Keratinocyte (primary cell): Measurements from ENCODE around the gene RENBP. TPM values are rescaled to one million over a fixed set of nuclear protein-coding genes. Genes with fewer than 3 reads are reported as not detected.

Experiments
- DNase-seq: peaks from one replicate; pipeline ENCODE4 v3.0.0-alpha.2; 2011; ENCODE audit warnings: low read depth, missing footprints, low spot score
- FAIRE-seq: peaks from 2 replicates; lab custom pipeline; 2011; peaks lifted over from hg19 to GRCh38; lab: Jason Lieb, UNC
- H2AFZ ChIP-seq: 2 replicates; pipeline ENCODE4 v1.6.0; 2012; ENCODE audit warnings: low read length, control low read depth, inconsistent platforms; ENCODE audit not compliant: control insufficient read depth
- H3K27ac ChIP-seq: 2 replicates; pipeline ENCODE4 v1.5.1; 2011; ENCODE audit warnings: low read length; ENCODE audit not compliant: control insufficient read depth, insufficient read depth
- H3K27me3 ChIP-seq: 3 replicates; pipeline ENCODE4 v1.6.0; 2011; ENCODE audit warnings: low read length; ENCODE audit not compliant: control insufficient read depth, insufficient read depth; ENCODE audit errors: extremely low read depth
- H3K36me3 ChIP-seq, 2 experiments: 2 replicates in 1 of 2; 3 replicates in 1 of 2; pipeline ENCODE4 v1.5.1; 2011; ENCODE audit warnings: low read length in 2 of 2, mild to moderate bottlenecking in 1 of 2; ENCODE audit not compliant: control insufficient read depth in 2 of 2, insufficient read depth in 2 of 2; ENCODE audit errors: extremely low read depth in 1 of 2
- H3K4me1 ChIP-seq: 3 replicates; pipeline ENCODE4 v1.5.1; 2011; ENCODE audit warnings: low read length; ENCODE audit not compliant: control insufficient read depth, insufficient read depth; ENCODE audit errors: extremely low read depth
- H3K4me2 ChIP-seq: 3 replicates; pipeline ENCODE4 v1.6.0; 2011; ENCODE audit warnings: low read depth, low read length; ENCODE audit not compliant: control insufficient read depth, insufficient read depth; ENCODE audit errors: extremely low read depth
- H3K4me3 ChIP-seq, 3 experiments: fragments of 200-600 bp in 1 of 3; sonication (generic) in 1 of 3; 2 replicates in 2 of 3; 3 replicates in 1 of 3; pipeline ENCODE4 v1.5.1; 2011 to 2016; ENCODE audit warnings: low read length in 3 of 3, mild to moderate bottlenecking in 3 of 3, control low read depth in 2 of 3, inconsistent platforms in 1 of 3, low read depth in 1 of 3, mixed read lengths in 1 of 3, mixed run types in 1 of 3, moderate library complexity in 1 of 3; ENCODE audit not compliant: control insufficient read depth in 2 of 3, insufficient read depth in 2 of 3; ENCODE audit errors: extremely low read depth in 1 of 3
- H3K79me2 ChIP-seq: 2 replicates; pipeline ENCODE4 v1.6.0; 2012; ENCODE audit warnings: low read length; ENCODE audit not compliant: control insufficient read depth, insufficient read depth
- H3K9ac ChIP-seq: 3 replicates; pipeline ENCODE4 v1.6.0; 2011; ENCODE audit warnings: low read length; ENCODE audit not compliant: control insufficient read depth, insufficient read depth; ENCODE audit errors: extremely low read depth
- H3K9me1 ChIP-seq: 3 replicates; pipeline ENCODE4 v1.6.0; 2011; ENCODE audit warnings: low read length; ENCODE audit not compliant: control insufficient read depth, insufficient read depth; ENCODE audit errors: extremely low read depth
- H3K9me3 ChIP-seq: 2 replicates; pipeline ENCODE4 v1.5.1; 2012; ENCODE audit warnings: low read depth, low read length; ENCODE audit not compliant: control insufficient read depth
- H4K20me1 ChIP-seq: 3 replicates; pipeline ENCODE4 v1.6.0; 2011; ENCODE audit warnings: low read length; ENCODE audit not compliant: control insufficient read depth, insufficient read depth; ENCODE audit errors: extremely low read depth
- CTCF ChIP-seq, 3 experiments: IDR thresholded peaks in 1 of 3; conservative IDR thresholded peaks in 1 of 3; optimal IDR thresholded peaks in 1 of 3; 2 replicates in 2 of 3; 3 replicates in 1 of 3; pipeline versions ENCODE3 to v1.5.1; 2011; ENCODE audit warnings: low read length in 3 of 3, mild to moderate bottlenecking in 3 of 3, moderate library complexity in 2 of 3, control low read depth in 1 of 3, inconsistent platforms in 1 of 3; ENCODE audit not compliant: insufficient read depth in 2 of 3; ENCODE audit errors: extremely low read depth in 1 of 3
- EZH2 ChIP-seq: IDR thresholded peaks from one replicate; pipeline ENCODE4 v1.6.1; 2012; ENCODE audit warnings: inconsistent platforms, mild to moderate bottlenecking, low read length, moderate library complexity
- dilution Hi-C: fragments of 300-500 bp; cut with MboI; formaldehyde crosslinking; loops from one replicate; pipeline ENCODE4 v1.7.0; 2020; ENCODE audit warnings: low sequenced_read_pairs; ENCODE audit not compliant: extremely low pct_ligation_motif_present
- polyA plus RNA-seq, 5 experiments: library from polyadenylated mRNA; depleted of rRNA in 3 of 5; stranded (reverse) in 3 of 5; stranded (forward) in 1 of 5; unstranded in 1 of 5; fragments of >200 nt; gene quantifications; 1 replicate in 1 of 5; 2 replicates in 3 of 5; 3 replicates in 1 of 5; pipeline versions ENCODE4 v1.2.1 to v1.2.3, GENCODE V29; 2011 to 2012; ENCODE audit warnings: missing spikeins in 2 of 5, low read depth in 1 of 5, low replicate concordance in 1 of 5

Gene RENBP
- polyA plus RNA-seq, 1 donor (not counting 4 experiments of a cell fraction or from before 2014, with no cell fraction given): 0.16 TPM

- FAIRE-seq (no peak), DNase-seq (no peak)
- no peak overlapping the region for H3K27ac ChIP-seq
- H3K4me2 ChIP-seq: no peak overlapping the region
- dilution Hi-C loops: no loop called here
- H3K4me1 ChIP-seq: peaks cover 12% of the 10 kb centered on the region
- peaks cover 20% of the 10 kb centered on the region for H4K20me1 ChIP-seq
- no peak overlapping the region for H2AFZ ChIP-seq
- H3K9ac ChIP-seq: no peak overlapping the region
- no peak for TF ChIP-seq EZH2
- H3K9me1 ChIP-seq: no peaks in the 10 kb centered on the region
- H3K27me3 ChIP-seq: no peaks in the 10 kb centered on the region
- H3K36me3 ChIP-seq: peaks cover 8 to 31% of the 10 kb centered on the region in 2 experiments
- H3K79me2 ChIP-seq: peaks cover 75% of the 10 kb centered on the region
- H3K9me3 ChIP-seq: no peaks in the 10 kb centered on the region
- H3K4me3 ChIP-seq: no peak overlapping the region
These were observed 21.0 kb upstream of the RENBP start for GRCh38 chrX:153965406-153965805.

GRCh38 chrX:153964105-153964504 is 19.7 kb upstream of the RENBP start:
- dilution Hi-C loops: no loop called here
- Histone ChIP-seq H3K36me3 (peaks cover 11 to 30% of the 10 kb centered on the region in 2 experiments), H3K9ac (no peak overlapping the region)

More at GRCh38 chrX:153964105-153964504, 19.7 kb upstream of the RENBP start:
- Histone ChIP-seq H3K27me3 (no peaks in the 10 kb centered on the region), H3K4me3 (no peak overlapping the region), H3K79me2 (peaks cover 62% of the 10 kb centered on the region), H4K20me1 (peaks cover 17% of the 10 kb centered on the region), H3K9me3 (no peaks in the 10 kb centered on the region), H2AFZ (no peak overlapping the region), H3K4me1 (peaks cover 7% of the 10 kb centered on the region), H3K9me1 (no peaks in the 10 kb centered on the region), H3K4me2 (no peak overlapping the region), H3K27ac (no peak overlapping the region)
- FAIRE-seq (no peak), DNase-seq (no peak)
- TF ChIP-seq CTCF (optimal IDR thresholded peaks at IDR 0.05 in 1 of 3, IDR thresholded peaks at IDR 0.05 in 1 of 3, conservative IDR thresholded peaks at IDR 0.05 in 1 of 3; ENCODE audit: extremely low read depth in 1 of 3, insufficient read depth in 2 of 3, low read length in 3 of 3) (no peak), EZH2 (no peak)
